ENCODE results near the gene KAT14.
"Not testable (repeated sequence)": the region's sequence is repeated elsewhere in the genome, so short reads cannot be mapped to it uniquely, and the experiment has no call there.

KAT14 gene

GRCh38 chr20:18165553-18165952 is 27.9 kb downstream of the KAT14 start:
- DNase-seq, result no peak

- DNase-seq, result no peak
These were observed 28.7 kb downstream of the KAT14 start for GRCh38 chr20:18166241-18166881.

- DNase-seq, result no peak
These were observed 29.3 kb downstream of the KAT14 start for GRCh38 chr20:18166950-18167349.

- DNase-seq, result no peak
These were observed 34.7 kb downstream of the KAT14 start for GRCh38 chr20:18172379-18172778.

- DNase-seq, result no peak
These were observed 37.4 kb downstream of the KAT14 start for GRCh38 chr20:18174906-18175683.

GRCh38 chr20:18176318-18176785 is 38.7 kb downstream of the KAT14 start:
- no peak for DNase-seq

GRCh38 chr20:18180366-18180765 is 42.7 kb downstream of the KAT14 start:
- not testable (repeated sequence) for DNase-seq

- no peak for DNase-seq
These were observed 43.2 kb downstream of the KAT14 start for GRCh38 chr20:18180815-18181214.

- no peak for DNase-seq
These were observed 49.4 kb downstream of the KAT14 start for GRCh38 chr20:18187020-18187419.

GRCh38 chr20:18188434-18188833 is 50.8 kb downstream of the KAT14 start:
- no peak for DNase-seq

GRCh38 chr20:18190338-18191233 is 52.9 kb downstream of the KAT14 start:
- no peak for DNase-seq

- DNase-seq, result no peak
These were observed 53.6 kb downstream of the KAT14 start for GRCh38 chr20:18191306-18191705.

- not testable (repeated sequence) for DNase-seq
These were observed 56.8 kb downstream of the KAT14 start for GRCh38 chr20:18194461-18194860.

- no peak for DNase-seq
These were observed 58.3 kb downstream of the KAT14 start for GRCh38 chr20:18195931-18196330.

- DNase-seq, result no peak
These were observed 59.9 kb downstream of the KAT14 start for GRCh38 chr20:18197382-18198070.

GRCh38 chr20:18202966-18203365 is 65.3 kb downstream of the KAT14 start:
- no peak for DNase-seq

GRCh38 chr20:18203700-18204099 is 66.0 kb downstream of the KAT14 start:
- not testable (repeated sequence) for DNase-seq

- DNase-seq, result no peak
These were observed 75.3 kb downstream of the KAT14 start for GRCh38 chr20:18213002-18213401.

- DNase-seq, result no peak
These were observed 77.9 kb downstream of the KAT14 start for GRCh38 chr20:18215566-18215965.

GRCh38 chr20:18218280-18218679 is 80.6 kb downstream of the KAT14 start:
- no peak for DNase-seq

GRCh38 chr20:18223409-18223808 is 85.7 kb downstream of the KAT14 start:
- DNase-seq, result no peak

- DNase-seq, result peak; percentile 57
These were observed 87.4 kb downstream of the KAT14 start for GRCh38 chr20:18224968-18225568.

Data from HCEC 1CT (cell line).